ENCODE measurements around the gene MED17.
"Not testable (repeated sequence)": the region's sequence is repeated elsewhere in the genome, so short reads cannot be mapped to it uniquely, and the experiment has no call there.

Gene MED17

DNA sequence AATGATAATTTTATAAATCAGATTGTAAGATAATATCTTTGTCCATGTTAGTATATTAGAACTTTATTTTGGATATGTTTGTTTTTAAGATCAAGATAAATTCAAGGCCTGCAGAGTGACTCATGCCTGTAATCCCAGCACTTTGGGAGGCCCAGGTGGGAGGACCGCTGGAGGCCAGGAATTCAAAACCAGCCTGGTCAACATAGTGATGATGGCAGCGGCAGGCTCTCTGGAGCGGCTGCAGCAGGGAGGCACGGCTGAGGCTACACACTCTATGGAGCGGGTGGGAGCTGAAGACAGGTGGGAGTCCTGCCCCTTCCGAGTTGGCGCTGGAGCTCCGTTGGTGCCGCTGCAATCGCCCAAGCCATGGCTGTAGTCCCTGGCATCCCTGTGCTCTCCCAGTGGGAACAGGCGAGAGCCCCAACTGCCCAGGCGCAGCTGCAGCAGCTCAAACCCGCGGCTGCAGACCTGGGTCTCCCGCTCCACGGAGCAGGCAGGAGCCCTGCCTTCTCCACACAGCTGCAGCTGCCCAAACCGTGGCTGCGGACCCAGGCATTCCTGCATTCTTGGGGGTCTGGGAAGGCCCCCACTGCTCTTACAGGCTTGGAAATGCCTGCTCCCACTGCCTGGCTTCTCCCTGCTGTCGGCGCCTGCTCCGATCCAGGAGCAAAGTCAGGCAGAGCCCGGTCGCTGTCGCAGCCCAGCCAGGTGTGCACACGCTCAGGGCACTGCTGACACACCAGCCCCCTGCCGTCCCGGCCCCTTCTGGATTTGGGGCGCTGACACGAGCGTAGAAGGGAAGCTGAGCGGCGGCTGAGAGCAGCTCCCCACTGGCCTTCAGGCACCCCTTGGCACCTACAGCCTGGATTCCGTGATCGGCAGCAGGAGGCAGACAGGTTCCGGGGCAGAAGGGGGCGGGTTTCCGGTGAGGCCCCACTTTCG is 25.9 kb upstream of the MED17 start:
- no peak for DNase-seq (ENCODE audit: low spot score)

DNA sequence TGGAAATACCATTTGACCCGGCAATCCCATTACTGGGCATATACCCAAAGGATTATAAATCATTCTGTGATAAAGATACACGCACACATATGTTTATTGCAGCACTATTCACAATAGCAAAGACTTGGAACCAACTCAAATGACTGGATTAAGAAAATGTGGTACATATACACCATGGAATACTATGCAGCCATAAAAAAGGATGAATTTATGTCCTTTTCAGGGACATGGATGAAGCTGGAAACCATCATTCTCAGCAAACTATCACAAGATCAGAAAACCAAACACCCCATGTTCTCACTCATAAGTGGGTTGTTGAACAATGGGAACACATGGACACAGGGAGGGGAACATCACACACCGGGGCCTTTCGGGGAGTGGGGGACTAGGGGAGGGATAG is 25.0 kb upstream of the MED17 start:
- DNase-seq (ENCODE audit: low spot score) = not testable (repeated sequence)

- DNase-seq (ENCODE audit: low spot score) = no peak
These were observed 22.2 kb upstream of the MED17 start for GRCh38 chr11:93761910-93762309.

- no peak for DNase-seq (ENCODE audit: low spot score)
These were observed 18.5 kb upstream of the MED17 start for GRCh38 chr11:93765551-93765950.

DNA sequence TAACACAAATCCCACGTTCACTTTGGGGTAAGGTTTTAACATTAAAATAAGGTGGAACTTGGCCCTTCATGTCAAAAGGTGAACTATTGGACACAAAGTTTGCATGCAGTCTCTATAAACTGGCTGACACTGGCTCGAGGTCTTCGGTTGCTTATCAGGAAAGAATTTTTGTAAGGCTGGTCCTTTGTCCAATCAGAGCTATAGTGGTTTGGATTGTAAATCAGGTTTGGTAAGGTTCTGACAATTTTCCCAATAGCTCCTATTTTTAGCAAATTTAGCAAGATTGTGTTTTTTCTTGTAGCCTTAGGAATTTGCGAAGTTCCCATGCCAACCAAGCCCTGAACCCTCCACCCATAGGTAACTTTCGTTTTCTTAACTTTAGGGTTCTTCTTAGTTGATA is 17.6 kb upstream of the MED17 start:
- no peak for DNase-seq (ENCODE audit: low spot score)

DNA sequence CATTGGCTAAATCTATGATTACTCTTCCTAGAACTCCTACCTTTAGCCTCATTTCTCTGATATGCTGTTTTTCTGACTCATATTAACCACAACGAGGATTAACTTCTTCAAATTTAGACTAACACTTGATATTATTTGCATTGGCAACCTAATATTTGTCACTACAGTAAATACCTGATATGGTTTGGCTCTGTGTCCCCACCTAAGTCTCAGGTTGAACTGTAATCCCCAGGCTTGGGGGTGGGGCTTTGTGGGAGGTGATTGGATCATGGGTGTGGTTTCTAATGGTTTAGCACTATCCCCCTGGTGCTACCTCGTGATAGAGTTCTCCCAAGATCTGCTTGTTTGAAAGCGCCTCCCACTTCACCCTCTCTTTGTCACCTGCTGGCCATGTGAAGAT is 17.1 kb upstream of the MED17 start:
- no peak for DNase-seq (ENCODE audit: low spot score)

DNA sequence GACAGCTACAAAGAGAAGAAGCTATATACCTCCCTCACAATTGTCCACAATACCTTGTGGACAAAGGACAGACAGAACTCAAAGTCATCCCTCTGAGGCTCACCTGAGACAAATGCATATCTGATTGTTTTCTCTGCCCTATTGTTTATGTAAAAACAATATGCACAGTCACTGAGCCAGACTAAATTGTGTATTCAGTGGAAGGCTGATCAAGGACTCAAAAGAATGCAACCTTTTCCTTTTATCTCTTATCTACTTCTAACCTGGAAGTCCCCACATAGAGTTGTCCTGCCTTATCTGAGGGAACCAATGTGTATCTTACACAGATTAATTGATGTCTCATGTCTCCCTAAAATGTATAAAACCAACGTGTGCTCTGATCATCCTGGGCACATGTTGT is 13.9 kb upstream of the MED17 start:
- DNase-seq (ENCODE audit: low spot score) = no peak

DNA sequence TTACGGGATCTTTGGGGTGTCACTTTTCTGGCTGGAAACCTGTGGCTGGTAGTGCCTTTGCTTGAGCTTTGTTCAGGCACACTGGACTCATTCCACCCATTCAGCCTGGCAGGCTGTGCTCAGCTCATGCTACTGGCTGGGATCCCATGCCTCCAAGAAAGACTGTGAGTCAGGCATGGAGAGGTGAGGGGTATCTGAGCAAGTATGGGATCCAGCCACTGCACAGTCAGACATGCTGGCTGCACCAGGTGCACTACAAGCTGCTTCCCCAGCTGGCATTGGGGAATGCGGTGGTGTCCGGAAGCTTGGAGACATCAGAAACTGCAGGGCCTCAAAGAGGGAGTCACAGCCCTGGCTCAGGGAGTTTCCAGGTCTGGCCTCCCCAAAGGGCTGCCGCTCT is 12.0 kb upstream of the MED17 start:
- DNase-seq (ENCODE audit: low spot score) = no peak

- DNase-seq (ENCODE audit: low spot score) = no peak
These were observed 11.0 kb upstream of the MED17 start for GRCh38 chr11:93773045-93773477.

- DNase-seq (ENCODE audit: low spot score) = no peak
These were observed 10.4 kb upstream of the MED17 start for GRCh38 chr11:93773601-93774200.

GRCh38 chr11:93774560-93774959 is 9.5 kb upstream of the MED17 start:
- not testable (repeated sequence) for DNase-seq (ENCODE audit: low spot score)

- DNase-seq (ENCODE audit: low spot score) = no peak
These were observed 8.8 kb upstream of the MED17 start for GRCh38 chr11:93775289-93775688.

- no peak for DNase-seq (ENCODE audit: low spot score)
These were observed 720 bp upstream of the MED17 start for GRCh38 chr11:93783362-93783761.

- no peak for DNase-seq (ENCODE audit: low spot score)
These were observed 327 bp upstream of the MED17 start for GRCh38 chr11:93783765-93784144.

- DNase-seq (ENCODE audit: low spot score) = no peak
These were observed 866 bp downstream of the MED17 start for GRCh38 chr11:93784935-93785360.

GRCh38 chr11:93791493-93791892 is 7.4 kb downstream of the MED17 start:
- DNase-seq (ENCODE audit: low spot score) = no peak

DNA sequence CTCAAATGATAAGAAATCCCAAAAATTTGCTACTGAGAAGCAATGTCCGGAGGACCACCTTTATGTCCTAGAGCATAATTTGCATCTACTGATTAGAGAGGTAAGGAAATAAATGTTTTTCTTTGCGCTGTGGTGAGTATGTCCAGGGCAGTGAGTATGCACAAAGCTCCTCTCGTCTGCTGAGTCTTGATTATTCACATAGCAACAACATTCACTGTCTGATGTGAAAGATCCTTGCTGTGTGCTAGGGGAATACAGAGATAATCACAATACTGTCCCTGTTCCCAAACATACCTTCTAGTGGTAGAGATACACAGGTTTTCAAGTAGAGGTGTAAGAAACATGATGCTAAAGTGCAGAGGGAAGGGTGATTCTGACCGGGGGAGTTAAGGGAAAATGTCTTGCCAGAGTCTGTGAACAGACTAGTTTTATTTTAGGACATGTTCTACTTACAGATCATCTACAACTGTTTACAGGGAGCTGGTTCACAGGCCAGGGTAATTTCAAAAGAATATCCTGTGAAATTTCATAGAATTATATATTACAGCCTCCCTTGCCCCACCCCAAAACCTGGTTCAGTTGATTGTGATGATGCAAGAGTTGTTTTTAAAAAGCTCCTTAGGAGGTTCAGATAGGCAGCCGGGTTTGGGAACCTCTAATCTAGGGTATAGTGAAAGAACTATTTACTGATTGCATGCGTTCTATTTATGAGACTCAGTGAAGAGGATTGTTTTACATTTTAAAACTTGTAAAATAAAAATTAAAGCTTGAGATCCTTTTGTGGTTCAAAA is 12.6 kb downstream of the MED17 start:
- no peak for DNase-seq (ENCODE audit: low spot score)

DNA sequence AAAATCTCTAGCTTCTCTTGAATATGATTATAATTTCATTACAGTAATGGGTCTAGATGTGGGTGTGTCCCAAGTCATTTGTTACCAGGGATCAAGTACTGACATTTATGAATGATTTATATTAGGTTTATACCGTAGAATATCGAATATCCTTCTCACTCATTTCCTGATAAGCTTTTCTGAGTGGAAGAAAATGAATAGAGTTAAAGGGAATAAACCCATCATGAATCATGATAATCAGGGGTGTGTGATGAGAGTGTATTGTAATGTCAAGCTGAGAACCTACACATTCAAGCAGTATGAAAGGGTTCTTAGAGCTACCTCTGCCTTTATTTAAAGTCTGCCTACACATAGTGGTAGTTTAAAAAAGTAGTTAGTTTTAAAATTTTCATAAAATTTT is 17.3 kb downstream of the MED17 start:
- no peak for DNase-seq (ENCODE audit: low spot score)

DNA sequence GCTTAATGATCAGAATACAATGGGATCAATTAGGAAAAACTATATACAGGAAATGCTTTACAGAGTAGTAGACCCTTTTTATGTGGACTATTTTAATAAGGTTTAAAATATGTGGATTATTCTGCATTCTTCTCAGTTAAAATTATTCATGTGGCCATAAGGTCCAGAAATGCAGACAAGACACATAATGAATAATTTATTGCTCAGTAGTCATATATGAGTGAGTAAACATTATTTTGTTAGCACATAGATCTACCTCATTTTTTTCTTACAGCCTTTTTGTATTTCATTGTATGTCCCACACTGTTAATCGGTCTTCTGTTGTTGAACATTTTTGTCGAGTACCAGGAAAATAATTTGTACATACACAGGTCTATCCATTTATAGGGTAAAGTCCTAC is 20.8 kb downstream of the MED17 start:
- no peak for DNase-seq (ENCODE audit: low spot score)

GRCh38 chr11:93807980-93808379 is 23.9 kb downstream of the MED17 start:
- no peak for DNase-seq (ENCODE audit: low spot score)

- no peak for DNase-seq (ENCODE audit: low spot score)
These were observed 29.9 kb downstream of the MED17 start for GRCh38 chr11:93813974-93814373.

DNA sequence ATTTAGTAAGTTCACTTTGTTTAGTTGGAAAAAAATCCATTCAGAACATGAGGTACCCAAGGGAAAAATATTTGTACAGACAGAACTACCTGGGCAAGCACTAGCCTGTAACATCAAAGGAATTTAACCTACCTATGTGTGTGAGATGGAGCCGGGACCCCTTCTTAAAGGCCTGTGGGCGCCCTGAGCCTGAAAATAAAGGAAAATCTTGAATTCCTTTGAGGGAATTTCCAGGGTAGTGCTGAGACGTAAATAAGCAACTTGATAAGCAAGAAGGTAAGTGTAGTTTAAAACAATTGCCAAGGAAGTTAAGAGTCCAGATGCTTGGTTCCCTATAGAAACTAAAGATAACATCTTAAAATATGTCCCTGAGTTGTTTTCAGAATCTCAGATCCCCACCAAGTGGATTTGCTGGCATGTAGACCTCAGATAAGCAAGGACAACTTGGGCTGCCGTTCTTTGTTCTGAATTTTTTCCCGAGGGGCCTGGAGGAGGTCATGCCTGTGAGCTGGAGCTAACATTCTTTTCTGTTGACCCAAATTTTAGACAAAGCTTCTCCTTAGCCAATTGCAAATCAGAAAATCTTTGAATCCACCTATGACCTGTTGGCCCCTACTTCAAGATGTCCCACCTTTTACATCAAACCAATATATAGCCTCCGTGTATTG is 31.0 kb downstream of the MED17 start:
- no peak for DNase-seq (ENCODE audit: low spot score)
